Activated naive CD4-positive, alpha-beta T cell treated with Interleukin-2 at 50 U/mL for 16 hours (primary cell): Measurements from ENCODE around the gene TRNT1.

ENCODE experiments used
- DNase-seq: peaks from one replicate; pipeline ENCODE4 v3.0.0-alpha.2; 2020

The TRNT1 gene

DNA sequence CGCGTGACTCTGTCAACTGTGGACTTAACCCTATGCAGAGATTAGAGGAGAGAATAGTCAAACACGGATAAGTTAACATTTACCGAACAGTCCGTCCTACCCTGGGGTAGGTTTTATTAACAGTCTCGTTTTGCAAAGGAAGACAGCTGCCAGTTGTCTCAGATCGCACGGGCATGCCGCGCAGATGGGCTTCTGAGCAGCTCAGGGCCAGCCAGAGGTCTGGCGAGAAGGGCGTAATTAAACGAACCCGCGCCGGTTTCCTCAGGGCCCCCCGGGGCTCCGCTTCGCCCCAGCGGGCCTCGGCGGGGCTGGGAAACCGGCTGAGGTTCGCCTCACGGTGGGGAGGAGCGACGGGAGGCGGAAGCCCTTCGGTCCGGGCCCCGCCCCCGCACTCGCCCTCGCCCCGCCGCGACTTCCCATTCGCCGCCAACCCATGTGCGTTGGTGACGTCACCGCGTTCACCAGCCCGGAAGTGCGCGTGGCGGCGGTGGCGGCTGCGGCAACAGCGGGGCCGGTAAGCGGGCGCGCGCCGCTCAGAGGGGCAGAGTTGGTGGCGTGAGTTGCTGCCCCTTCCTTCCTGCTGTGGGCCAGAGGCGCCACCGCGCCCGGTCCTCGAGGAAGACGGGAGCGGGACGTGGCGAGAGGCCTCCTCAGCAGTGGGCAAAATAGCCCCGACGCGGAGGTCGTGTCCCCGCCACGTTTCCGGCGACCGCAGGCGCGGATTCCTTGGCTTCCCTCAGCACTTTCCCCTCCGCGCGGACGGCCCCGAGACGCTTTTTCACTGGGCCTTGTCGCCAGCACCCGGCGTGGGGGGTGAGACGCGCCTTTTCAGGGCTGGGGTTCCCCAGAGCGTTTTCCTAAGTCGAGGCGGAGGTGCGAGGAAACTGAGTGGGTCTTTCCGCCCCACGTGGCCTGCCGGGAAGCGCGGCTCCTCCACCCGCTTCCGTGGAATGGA lies at the start of gene TRNT1:
Gene TRNT1, plus strand, starts transcription at position 464 of the 955 bp plus-strand sequence. CDS start 2,101 bp downstream, outside the sequence.
- DNase-seq = peak; percentile 96

DNA sequence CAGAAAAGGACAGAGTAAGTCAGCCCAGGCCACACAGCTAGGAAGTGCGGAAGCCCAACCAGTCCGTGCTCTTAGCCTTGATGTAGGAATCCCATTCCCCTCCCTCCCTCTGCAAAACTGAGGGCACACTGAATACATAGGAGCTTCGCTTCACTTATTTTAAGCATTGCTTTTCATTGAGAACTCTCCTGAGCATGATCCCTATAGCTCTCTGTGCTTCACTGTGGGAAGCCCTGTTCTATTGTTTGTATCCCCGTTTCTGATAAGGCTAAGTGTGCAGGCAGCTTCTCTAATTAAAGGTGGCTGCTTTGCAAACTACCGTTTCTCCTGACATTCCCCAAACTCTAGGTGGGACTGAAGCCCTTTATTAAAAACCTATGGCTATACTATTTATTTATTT lies 46.4 kb upstream of the TRNT1 start:
- DNase-seq = no peak

GRCh38 chr3:3081381-3082233 lies 45.1 kb upstream of the TRNT1 start:
- DNase-seq = no peak

- no peak for DNase-seq
Observed at GRCh38 chr3:3082234-3082924, 44.4 kb upstream of the TRNT1 start.

DNA sequence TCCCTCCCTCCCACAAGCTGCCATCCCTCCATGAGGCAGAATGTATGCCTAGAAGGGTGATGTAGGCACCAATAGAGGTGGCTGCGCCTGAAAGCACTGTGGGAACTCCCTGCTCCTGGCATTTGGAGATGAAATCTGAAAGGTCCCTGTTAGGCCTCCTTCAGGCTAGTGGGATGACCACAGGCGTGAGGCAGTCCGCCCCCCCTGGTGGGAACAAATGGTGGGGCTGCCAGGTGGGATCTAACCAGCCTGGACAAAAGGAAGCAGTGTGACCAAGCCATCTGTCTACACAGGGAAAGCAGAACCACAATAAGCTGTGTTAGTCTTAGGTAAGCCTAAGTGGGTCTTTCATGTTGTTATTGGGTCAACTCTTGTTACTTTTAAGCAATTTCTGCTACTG lies 41.9 kb upstream of the TRNT1 start:
- DNase-seq = no peak

GRCh38 chr3:3085782-3086181 lies 41.0 kb upstream of the TRNT1 start:
- DNase-seq = no peak

DNA sequence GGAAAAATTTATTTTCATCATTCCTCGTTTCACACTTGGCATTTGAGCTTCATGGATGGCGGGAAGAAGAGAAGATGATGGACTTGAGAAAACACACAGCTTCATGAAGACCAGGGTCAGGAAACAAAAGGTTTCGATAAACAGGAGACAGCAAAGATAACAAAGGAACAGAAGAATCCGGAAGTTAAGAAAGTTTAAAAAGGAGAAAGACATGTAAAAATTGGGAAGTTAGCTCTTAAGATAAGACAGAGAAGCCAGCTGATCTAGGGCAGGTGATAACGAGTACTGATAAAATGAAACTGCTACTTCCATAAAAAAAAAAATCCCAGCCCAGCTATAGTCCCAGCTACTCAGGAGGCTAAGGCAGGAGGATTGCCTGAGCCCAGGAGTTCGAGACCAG lies 40.5 kb upstream of the TRNT1 start:
- no peak for DNase-seq

DNA sequence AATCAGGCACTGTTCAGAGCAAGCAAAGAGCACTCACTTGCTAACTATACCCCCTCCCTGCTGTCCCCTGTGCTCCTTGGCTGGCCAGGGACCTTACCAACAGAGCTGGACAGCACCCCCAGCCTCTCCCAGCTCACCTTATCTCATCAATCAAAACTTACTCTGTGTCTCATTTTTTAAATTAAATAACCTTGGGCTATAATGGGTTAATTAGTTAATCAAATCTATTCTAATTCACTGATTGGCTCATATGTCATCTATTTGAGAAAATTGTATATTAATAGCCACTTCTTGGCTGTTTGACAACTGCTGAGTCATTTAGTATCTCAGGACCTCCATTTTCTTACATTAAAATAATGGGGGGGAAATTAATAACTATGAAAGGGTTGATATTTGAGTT lies 39.5 kb upstream of the TRNT1 start:
- no peak for DNase-seq

DNA sequence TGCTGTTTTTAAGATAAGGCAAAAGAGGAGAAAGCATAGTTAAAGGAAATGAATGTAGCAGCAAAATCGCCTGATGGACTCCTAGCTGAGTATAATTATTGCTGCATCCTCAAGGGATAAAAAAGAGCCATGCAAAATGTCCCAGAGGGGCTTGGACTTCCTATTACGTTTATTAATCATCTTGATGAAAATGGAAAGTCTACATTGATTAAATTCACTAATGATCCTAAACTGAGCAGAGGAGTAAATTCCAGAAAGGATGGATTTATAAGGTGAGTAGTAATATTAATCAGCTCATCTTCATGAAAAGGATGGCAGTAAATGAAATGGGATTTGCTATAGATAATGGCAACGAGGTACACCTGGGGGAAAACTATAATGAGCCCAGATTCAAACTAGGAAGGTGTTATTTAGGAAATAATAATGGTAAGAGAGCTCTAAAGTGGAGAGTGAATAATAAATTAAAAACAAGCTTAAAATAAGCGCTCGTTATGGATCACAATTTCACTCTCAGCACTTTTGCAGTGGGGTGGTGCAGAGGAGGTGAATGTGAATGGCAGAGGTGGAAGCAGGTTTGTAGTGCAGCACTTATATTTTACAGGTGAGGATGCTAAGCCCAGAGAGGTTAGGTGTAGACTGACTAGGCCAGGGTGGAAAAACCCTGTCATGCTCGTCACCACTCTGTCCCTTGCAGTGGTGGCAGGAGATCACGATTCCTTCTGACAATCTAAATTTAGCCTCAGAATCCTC lies 38.8 kb upstream of the TRNT1 start:
- DNase-seq = no peak

- DNase-seq = no peak
Observed at GRCh38 chr3:3089017-3089416, 37.7 kb upstream of the TRNT1 start.

GRCh38 chr3:3097958-3098357 lies 28.8 kb upstream of the TRNT1 start:
- DNase-seq = no peak

DNA sequence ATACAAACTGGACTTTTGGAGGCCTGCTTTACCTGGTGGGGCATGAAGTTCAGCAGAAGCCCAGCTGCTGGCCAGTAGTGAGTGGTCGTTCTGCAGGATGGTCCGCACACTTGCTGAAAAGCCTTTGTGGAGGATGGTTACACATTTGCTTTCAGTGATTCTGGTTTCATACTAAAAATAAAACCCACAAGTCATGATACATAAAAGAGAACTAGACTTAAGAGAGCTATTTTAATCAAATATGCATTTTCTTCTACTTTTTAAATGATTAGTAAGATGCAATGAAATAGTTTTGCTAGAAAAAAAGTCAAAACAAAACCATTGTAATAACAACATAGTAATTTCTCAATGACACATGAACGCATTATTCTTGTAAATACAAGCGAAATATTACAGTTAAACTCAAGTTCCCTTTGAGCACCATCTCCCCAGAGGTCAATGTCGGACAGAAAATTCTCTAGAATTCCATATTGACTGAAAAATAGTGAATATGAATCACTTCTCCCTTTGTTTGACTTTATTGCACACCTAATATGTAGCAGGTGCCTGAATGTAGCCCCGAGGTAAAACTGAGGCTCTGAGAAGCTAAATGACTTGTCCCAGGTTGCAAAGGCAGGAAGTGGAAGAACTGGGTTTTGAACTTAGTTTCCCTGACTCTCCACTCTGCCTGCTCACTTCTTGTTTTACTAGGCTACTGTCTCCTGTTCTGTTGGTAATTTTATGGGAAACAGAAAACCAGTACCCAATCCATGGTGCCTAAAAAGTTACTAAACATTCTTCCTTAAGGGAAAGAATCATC lies 24.9 kb upstream of the TRNT1 start:
- no peak for DNase-seq

DNA sequence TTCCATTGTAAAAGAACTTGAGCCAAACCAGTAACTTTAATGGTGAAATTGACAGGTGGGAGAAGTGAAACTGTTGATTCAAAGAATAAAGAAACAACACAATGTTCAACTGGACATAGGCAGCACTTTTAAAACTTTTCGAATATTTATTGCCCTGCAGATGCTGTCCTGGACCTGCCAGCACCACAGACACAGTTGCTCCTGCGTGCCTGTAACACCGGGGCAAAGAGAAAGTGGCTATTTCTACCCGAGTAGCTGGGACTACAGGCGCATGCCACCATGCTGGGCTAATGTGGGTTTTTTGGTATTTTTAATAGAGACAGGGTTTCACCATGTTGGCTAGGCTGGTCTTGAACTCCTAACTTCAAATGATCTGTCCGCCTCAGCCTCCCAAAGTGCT lies 24.0 kb upstream of the TRNT1 start:
- DNase-seq = no peak

- DNase-seq = no peak
Observed at GRCh38 chr3:3105246-3105645, 21.5 kb upstream of the TRNT1 start.

GRCh38 chr3:3105815-3106214 lies 20.9 kb upstream of the TRNT1 start:
- DNase-seq = no peak

- DNase-seq = no peak
Observed at GRCh38 chr3:3107181-3107580, 19.6 kb upstream of the TRNT1 start.

DNA sequence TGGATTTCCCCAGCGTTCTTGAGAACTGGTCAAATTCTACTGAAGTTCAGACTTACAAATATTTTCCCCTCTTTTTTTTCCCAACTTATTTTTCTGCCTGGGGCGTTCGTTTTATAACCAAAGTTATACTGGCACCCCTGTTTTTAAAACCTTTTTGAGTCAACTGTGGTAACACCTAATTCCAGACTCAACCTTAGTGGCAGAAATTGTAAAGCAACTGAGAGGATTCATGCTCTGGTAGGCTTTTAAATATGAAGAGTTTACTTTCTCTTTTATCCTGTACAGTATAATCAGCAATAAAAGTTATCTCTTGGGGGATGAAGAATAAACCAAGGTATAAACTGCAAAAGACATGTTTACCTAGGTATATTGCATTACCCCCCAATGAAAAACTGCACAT lies 18.9 kb upstream of the TRNT1 start:
- DNase-seq = no peak

- no peak for DNase-seq
Observed at GRCh38 chr3:3109407-3110298, 17.1 kb upstream of the TRNT1 start.

DNA sequence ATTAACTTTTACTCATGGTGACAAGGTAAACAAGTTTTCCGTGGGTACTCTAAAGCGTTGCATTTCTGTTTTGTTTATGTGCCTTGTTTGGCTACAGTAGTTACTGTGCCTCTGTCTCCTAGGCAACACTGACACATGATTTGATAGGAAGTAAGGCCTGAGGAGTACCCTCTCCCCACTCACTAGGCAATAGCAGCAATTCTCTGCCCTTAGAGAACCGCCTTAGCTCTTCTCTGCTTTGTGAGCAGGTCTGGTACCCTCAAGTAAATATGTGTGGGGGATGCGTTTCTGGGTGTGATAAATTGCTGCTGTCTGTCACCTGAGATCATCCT lies 16.5 kb upstream of the TRNT1 start, which contains the start of gene IL5RA:
Gene IL5RA, minus strand, starts transcription at position 76 of the 332 bp plus-strand sequence. CDS start 5,390 bp downstream, outside the sequence.
- no peak for DNase-seq

DNA sequence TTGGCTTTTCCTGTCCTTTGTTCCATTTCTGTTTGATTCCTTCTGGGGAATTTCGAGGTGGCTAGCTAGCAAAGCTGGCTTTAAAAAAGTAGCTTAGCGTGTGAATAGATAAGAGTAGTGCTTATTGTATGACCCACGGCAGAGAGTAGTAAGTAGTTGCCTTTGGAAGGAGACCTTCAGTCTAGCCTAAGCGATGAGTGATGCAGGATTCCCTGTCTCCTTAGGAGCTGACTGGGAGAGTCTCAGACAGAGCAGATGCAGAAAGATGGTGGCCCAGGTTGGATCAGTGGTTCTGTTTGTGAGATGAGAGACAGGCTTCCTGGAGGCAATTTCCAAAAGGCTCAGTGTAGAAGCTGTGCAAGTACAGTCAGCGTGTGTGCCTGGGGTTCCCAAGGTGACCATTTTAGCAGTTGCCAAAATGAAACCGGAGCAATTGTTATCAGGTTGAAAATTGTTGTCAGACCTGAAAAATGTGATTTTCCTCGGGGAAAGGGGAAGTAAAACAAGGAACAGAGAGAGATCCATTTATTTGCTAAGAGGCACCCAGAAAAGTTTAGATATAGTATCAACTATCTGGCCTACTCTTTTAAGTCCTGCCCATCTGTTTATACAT lies 15.9 kb upstream of the TRNT1 start:
- no peak for DNase-seq
